WTC11 (cell line): ENCODE measurements around the gene USP54. TPM values are rescaled to one million over a fixed set of nuclear protein-coding genes. Genes with fewer than 3 reads are reported as not detected.
"Not testable (repeated sequence)": the region's sequence is repeated elsewhere in the genome, so short reads cannot be mapped to it uniquely, and the experiment has no call there.

Source experiments
- ATAC-seq: fragments of 200-7000 bp; cut with Tn5 transposase; 2 replicates; pipeline ENCODE4 v1.10.0; 2021; ENCODE audit warnings: mild to moderate bottlenecking, moderate library complexity
- CTCF ChIA-PET: fragments of 300-600 bp; sonication (Branson Sonifier 250); formaldehyde crosslinking; loops from one replicate; lab custom pipeline; 2021; ENCODE audit warnings: antibody characterized with exemption; lab: Charles Lee
- POLR2A ChIA-PET: fragments of 350-600 bp; sonication (Branson Sonifier 250); formaldehyde crosslinking; loops from one replicate; lab custom pipeline; 2021; ENCODE audit warnings: antibody characterized with exemption; lab: Charles Lee
- DNase-seq: peaks from one replicate; pipeline ENCODE4 v3.0.0; 2021; ENCODE audit warnings: low spot score
- H3K27ac Mint-ChIP-seq: 2 replicates; pipeline ENCODE4 v1.8.0; 2021; ENCODE audit warnings: mixed read lengths
- H3K27me3 Mint-ChIP-seq: 2 replicates; pipeline ENCODE4 v1.8.0; 2021; ENCODE audit warnings: low read depth, mild to moderate bottlenecking, moderate library complexity, mixed read lengths
- H3K36me3 Mint-ChIP-seq: 2 replicates; pipeline ENCODE4 v1.8.0; 2021; ENCODE audit warnings: mixed read lengths
- H3K4me1 Mint-ChIP-seq: 2 replicates; pipeline ENCODE4 v1.8.0; 2022; ENCODE audit warnings: mixed read lengths
- H3K4me3 Mint-ChIP-seq: 2 replicates; pipeline ENCODE4 v1.8.0; 2021; ENCODE audit warnings: mild to moderate bottlenecking, moderate library complexity, mixed read lengths
- H3K9me3 Mint-ChIP-seq: 2 replicates; pipeline ENCODE4 v1.8.0; 2021; ENCODE audit warnings: mixed read lengths
- CBFB ChIP-seq: sonication (generic); formaldehyde crosslinking; IDR thresholded peaks from 2 replicates; pipeline ENCODE4 v1.8.1; 2022; ENCODE audit warnings: mild to moderate bottlenecking, low read depth, missing genetic modification reagents
- EMX1 ChIP-seq: fragments of 250-450 bp; sonication (Bioruptor Pico); IDR thresholded peaks from 2 replicates; pipeline ENCODE4 v1.8.0; 2021; ENCODE audit warnings: mild to moderate bottlenecking
- GABPB1 ChIP-seq: sonication (generic); formaldehyde crosslinking; IDR thresholded peaks from 2 replicates; pipeline ENCODE4 v1.8.1; 2023; ENCODE audit warnings: mild to moderate bottlenecking, missing genetic modification reagents
- IRF1 ChIP-seq: sonication (generic); formaldehyde crosslinking; IDR thresholded peaks from 2 replicates; pipeline ENCODE4 v1.8.0; 2023; ENCODE audit warnings: missing genetic modification reagents
- NFYB ChIP-seq: sonication (generic); formaldehyde crosslinking; conservative IDR thresholded peaks from 2 replicates; pipeline ENCODE4 v1.8.0; 2022; ENCODE audit warnings: low read depth, missing genetic modification reagents
- PRRX2 ChIP-seq: fragments of 250-450 bp; sonication (Bioruptor Pico); IDR thresholded peaks from 2 replicates; pipeline ENCODE4 v1.8.0; 2021; ENCODE audit warnings: mild to moderate bottlenecking
- RELA ChIP-seq: sonication (generic); formaldehyde crosslinking; IDR thresholded peaks from 2 replicates; pipeline ENCODE4 v1.8.1; 2022; ENCODE audit warnings: missing genetic modification reagents, mild to moderate bottlenecking, borderline replicate concordance
- SMAD4 ChIP-seq: sonication (generic); formaldehyde crosslinking; IDR thresholded peaks from 2 replicates; pipeline ENCODE4 v1.8.0; 2022; ENCODE audit warnings: mild to moderate bottlenecking, missing genetic modification reagents
- SOX15 ChIP-seq: fragments of 250-450 bp; sonication (Bioruptor Pico); IDR thresholded peaks from 2 replicates; pipeline ENCODE4 v1.9.0; 2021; ENCODE audit warnings: mild to moderate bottlenecking
- TEAD1 ChIP-seq: sonication (generic); formaldehyde crosslinking; IDR thresholded peaks from 2 replicates; pipeline ENCODE4 v1.8.0; 2022; ENCODE audit warnings: mild to moderate bottlenecking, missing genetic modification reagents
- total RNA-seq: library from RNA; stranded (reverse); gene quantifications from 3 replicates; pipeline ENCODE4 v1.2.3, GENCODE V29; 2021
- TF ChIP-seq, protein P1 (sequence below): sonication (generic); formaldehyde crosslinking; IDR thresholded peaks from 2 replicates; pipeline ENCODE4 v1.8.0; 2022; ENCODE audit warnings: missing genetic modification reagents
- TF ChIP-seq, protein P2 (sequence below): sonication (generic); formaldehyde crosslinking; conservative IDR thresholded peaks from 2 replicates; pipeline ENCODE4 v1.8.1; 2023; ENCODE audit warnings: mild to moderate bottlenecking, low read depth, missing genetic modification reagents, moderate library complexity
- TF ChIP-seq, protein P3 (sequence below): sonication (generic); formaldehyde crosslinking; IDR thresholded peaks from 2 replicates; pipeline ENCODE4 v1.8.1; 2023; ENCODE audit warnings: mild to moderate bottlenecking, missing genetic modification reagents, borderline replicate concordance

Gene USP54
- total RNA-seq, 1 experiment from 2014 or later = 39.8 TPM

DNA sequence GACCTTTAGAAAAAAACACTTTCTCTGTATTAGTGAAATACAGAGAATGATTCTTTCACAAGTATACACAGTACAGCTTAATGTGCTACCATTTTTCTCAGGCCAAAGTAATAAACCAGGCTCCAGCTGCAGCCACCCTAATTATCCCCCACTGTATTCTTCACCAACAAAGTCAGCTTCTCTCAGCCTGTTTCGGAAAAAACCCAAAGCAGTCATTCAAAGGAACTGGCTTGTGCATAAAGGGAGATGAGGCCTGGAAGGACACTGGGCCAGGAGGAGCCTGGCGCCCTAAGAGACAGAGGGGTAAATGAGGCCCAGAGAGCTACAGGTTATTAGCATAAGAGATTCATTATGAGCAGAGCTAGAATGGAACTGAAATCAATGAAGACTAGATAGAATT is 9.2 kb downstream of the USP54 start:
- ATAC-seq (peak; percentile 28; the same call in 1 of the 2 replicates), DNase-seq (no peak)
- Mint-ChIP-seq H3K27ac (peak overlapping the region; percentile 57), H3K4me3 (no peak overlapping the region), H3K4me1 (peaks cover 6% of the 10 kb centered on the region), H3K36me3 (peaks cover 15% of the 10 kb centered on the region), H3K27me3 (no peaks in the 10 kb centered on the region)
- ChIA-PET CTCF (interaction anchor here (0.6 to 1.6 kb wide), 2 partner anchors 61 to 111 kb away, joined by 3 to 5 read pairs; no protein-coding TSS in a partner anchor), POLR2A (no interaction called here)
- TF ChIP-seq NFYB (CRISPR knock-in tag) (no peak), PRRX2 (CRISPR knock-in tag) (no peak), CBFB (CRISPR knock-in tag) (no peak)
- TF ChIP-seq, all 79 proteins: peak for 0
- peaks cover 15% of the 10 kb centered on the region for H3K9me3 Mint-ChIP-seq

GRCh38 chr10:73578927-73579326 is 12.2 kb downstream of the USP54 start:
- DNase-seq, ATAC-seq, H3K4me1 Mint-ChIP-seq, H3K9me3 Mint-ChIP-seq, CTCF ChIA-PET, H3K27me3 Mint-ChIP-seq, H3K4me3 Mint-ChIP-seq, H3K27ac Mint-ChIP-seq, H3K36me3 Mint-ChIP-seq: not testable (repeated sequence)
- POLR2A ChIA-PET = interaction anchor here (2.5 kb wide), 1 partner anchor 12 kb away, joined by 6 read pairs; the partner anchor contains the start of gene USP54

- TF ChIP-seq EMX1 (CRISPR knock-in tag) (no peak), SOX15 (CRISPR knock-in tag) (no peak), TEAD1 (no peak)
- POLR2A ChIA-PET = interaction anchor here (2.5 kb wide), 1 partner anchor 13 kb away, joined by 6 read pairs; the partner anchor contains the start of gene USP54
- Mint-ChIP-seq H3K4me3 (no peak overlapping the region), H3K9me3 (no peaks in the 10 kb centered on the region), H3K4me1 (peaks cover 6% of the 10 kb centered on the region), H3K27ac (peak overlapping the region; percentile 86), H3K36me3 (peaks cover 3% of the 10 kb centered on the region; the same call in 1 of the 2 replicates), H3K27me3 (no peaks in the 10 kb centered on the region)
- DNase-seq = no peak
- ATAC-seq = peak; percentile 55
- CTCF ChIA-PET = interaction anchor here (1.4 kb wide), 2 partner anchors 48 to 66 kb away, joined by 3 read pairs; no protein-coding TSS in a partner anchor
These were observed 13.4 kb downstream of the USP54 start for GRCh38 chr10:73577788-73578187.

- ChIA-PET CTCF (interaction anchor here (1.4 kb wide), 2 partner anchors 47 to 67 kb away, joined by 3 read pairs; no protein-coding TSS in a partner anchor), POLR2A (interaction anchor here (2.5 kb wide), 1 partner anchor 14 kb away, joined by 6 read pairs; the partner anchor contains the start of gene USP54)
- H3K36me3 Mint-ChIP-seq = peaks cover 3% of the 10 kb centered on the region; the same call in 1 of the 2 replicates
- TF ChIP-seq, protein P1, sequence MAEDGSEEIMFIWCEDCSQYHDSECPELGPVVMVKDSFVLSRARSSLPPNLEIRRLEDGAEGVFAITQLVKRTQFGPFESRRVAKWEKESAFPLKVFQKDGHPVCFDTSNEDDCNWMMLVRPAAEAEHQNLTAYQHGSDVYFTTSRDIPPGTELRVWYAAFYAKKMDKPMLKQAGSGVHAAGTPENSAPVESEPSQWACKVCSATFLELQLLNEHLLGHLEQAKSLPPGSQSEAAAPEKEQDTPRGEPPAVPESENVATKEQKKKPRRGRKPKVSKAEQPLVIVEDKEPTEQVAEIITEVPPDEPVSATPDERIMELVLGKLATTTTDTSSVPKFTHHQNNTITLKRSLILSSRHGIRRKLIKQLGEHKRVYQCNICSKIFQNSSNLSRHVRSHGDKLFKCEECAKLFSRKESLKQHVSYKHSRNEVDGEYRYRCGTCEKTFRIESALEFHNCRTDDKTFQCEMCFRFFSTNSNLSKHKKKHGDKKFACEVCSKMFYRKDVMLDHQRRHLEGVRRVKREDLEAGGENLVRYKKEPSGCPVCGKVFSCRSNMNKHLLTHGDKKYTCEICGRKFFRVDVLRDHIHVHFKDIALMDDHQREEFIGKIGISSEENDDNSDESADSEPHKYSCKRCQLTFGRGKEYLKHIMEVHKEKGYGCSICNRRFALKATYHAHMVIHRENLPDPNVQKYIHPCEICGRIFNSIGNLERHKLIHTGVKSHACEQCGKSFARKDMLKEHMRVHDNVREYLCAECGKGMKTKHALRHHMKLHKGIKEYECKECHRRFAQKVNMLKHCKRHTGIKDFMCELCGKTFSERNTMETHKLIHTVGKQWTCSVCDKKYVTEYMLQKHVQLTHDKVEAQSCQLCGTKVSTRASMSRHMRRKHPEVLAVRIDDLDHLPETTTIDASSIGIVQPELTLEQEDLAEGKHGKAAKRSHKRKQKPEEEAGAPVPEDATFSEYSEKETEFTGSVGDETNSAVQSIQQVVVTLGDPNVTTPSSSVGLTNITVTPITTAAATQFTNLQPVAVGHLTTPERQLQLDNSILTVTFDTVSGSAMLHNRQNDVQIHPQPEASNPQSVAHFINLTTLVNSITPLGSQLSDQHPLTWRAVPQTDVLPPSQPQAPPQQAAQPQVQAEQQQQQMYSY (CRISPR knock-in tag) = no peak
- TF ChIP-seq GABPB1 (CRISPR knock-in tag) (no peak), SMAD4 (CRISPR knock-in tag) (no peak), RELA (CRISPR knock-in tag) (no peak), IRF1 (CRISPR knock-in tag) (no peak)
- TF ChIP-seq, protein P2, sequence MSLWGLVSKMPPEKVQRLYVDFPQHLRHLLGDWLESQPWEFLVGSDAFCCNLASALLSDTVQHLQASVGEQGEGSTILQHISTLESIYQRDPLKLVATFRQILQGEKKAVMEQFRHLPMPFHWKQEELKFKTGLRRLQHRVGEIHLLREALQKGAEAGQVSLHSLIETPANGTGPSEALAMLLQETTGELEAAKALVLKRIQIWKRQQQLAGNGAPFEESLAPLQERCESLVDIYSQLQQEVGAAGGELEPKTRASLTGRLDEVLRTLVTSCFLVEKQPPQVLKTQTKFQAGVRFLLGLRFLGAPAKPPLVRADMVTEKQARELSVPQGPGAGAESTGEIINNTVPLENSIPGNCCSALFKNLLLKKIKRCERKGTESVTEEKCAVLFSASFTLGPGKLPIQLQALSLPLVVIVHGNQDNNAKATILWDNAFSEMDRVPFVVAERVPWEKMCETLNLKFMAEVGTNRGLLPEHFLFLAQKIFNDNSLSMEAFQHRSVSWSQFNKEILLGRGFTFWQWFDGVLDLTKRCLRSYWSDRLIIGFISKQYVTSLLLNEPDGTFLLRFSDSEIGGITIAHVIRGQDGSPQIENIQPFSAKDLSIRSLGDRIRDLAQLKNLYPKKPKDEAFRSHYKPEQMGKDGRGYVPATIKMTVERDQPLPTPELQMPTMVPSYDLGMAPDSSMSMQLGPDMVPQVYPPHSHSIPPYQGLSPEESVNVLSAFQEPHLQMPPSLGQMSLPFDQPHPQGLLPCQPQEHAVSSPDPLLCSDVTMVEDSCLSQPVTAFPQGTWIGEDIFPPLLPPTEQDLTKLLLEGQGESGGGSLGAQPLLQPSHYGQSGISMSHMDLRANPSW (CRISPR knock-in tag) = no peak
- TF ChIP-seq, protein P3, sequence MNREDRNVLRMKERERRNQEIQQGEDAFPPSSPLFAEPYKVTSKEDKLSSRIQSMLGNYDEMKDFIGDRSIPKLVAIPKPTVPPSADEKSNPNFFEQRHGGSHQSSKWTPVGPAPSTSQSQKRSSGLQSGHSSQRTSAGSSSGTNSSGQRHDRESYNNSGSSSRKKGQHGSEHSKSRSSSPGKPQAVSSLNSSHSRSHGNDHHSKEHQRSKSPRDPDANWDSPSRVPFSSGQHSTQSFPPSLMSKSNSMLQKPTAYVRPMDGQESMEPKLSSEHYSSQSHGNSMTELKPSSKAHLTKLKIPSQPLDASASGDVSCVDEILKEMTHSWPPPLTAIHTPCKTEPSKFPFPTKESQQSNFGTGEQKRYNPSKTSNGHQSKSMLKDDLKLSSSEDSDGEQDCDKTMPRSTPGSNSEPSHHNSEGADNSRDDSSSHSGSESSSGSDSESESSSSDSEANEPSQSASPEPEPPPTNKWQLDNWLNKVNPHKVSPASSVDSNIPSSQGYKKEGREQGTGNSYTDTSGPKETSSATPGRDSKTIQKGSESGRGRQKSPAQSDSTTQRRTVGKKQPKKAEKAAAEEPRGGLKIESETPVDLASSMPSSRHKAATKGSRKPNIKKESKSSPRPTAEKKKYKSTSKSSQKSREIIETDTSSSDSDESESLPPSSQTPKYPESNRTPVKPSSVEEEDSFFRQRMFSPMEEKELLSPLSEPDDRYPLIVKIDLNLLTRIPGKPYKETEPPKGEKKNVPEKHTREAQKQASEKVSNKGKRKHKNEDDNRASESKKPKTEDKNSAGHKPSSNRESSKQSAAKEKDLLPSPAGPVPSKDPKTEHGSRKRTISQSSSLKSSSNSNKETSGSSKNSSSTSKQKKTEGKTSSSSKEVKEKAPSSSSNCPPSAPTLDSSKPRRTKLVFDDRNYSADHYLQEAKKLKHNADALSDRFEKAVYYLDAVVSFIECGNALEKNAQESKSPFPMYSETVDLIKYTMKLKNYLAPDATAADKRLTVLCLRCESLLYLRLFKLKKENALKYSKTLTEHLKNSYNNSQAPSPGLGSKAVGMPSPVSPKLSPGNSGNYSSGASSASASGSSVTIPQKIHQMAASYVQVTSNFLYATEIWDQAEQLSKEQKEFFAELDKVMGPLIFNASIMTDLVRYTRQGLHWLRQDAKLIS (CRISPR knock-in tag) = no peak
- no peak for ATAC-seq
- no peak for DNase-seq
- no peaks in the 10 kb centered on the region for H3K9me3 Mint-ChIP-seq
- H3K27ac Mint-ChIP-seq = peak overlapping the region; percentile 29; the same call in 1 of the 2 replicates
- no peaks in the 10 kb centered on the region for H3K27me3 Mint-ChIP-seq
- H3K4me1 Mint-ChIP-seq = peaks cover 3% of the 10 kb centered on the region
- H3K4me3 Mint-ChIP-seq = no peak overlapping the region
These were observed 14.1 kb downstream of the USP54 start for GRCh38 chr10:73576890-73577591.
